Measurements from ENCODE around the gene PCDHGB4. TPM values are rescaled to one million over a fixed set of nuclear protein-coding genes. Genes with fewer than 3 reads are reported as not detected.

Gene PCDHGB4
- total and polyA plus RNA-seq, 8 donors, result 3.2 to 5.9 (median 4.0) TPM

DNA sequence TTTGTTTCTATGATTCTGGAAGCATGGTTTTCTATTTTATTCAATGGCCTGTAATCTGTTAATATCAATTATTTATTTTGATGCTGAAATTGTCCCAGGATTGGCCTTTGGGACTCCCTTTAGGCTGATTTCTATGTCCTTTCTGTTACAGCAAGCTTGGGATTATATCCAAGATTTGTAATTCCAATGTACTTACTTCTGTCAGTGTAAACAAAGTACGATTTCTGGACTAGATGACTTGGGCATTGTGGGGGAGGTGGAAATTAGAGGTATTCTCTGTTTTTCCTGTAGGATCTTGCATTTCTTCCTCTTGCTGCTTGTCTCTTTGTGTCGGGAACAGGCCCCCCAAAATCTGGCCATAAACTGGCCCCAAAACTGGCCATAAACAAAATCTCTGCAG, 46.5 kb downstream of the PCDHGB4 start:
- no peak for DNase-seq
- intact Hi-C loops (cut with DNase I), result loop anchor here in 1 of 2 donors (5.0 kb wide), 1 partner anchor 42 kb away; the partner anchor contains the start of gene PCDHGA8
- Histone ChIP-seq H3K4me1 (peaks cover 0 to 4% of the 10 kb centered on the region in 2 donors), H3K36me3 (no peaks in the 10 kb centered on the region), H3K27ac (no peak overlapping the region), H3K27me3 (peaks cover 19 to 51% of the 10 kb centered on the region in 2 donors), H3K4me3 (no peak overlapping the region), H3K9me3 (peaks cover 0 to 77% of the 10 kb centered on the region in 2 donors)
- TF ChIP-seq, protein P1, sequence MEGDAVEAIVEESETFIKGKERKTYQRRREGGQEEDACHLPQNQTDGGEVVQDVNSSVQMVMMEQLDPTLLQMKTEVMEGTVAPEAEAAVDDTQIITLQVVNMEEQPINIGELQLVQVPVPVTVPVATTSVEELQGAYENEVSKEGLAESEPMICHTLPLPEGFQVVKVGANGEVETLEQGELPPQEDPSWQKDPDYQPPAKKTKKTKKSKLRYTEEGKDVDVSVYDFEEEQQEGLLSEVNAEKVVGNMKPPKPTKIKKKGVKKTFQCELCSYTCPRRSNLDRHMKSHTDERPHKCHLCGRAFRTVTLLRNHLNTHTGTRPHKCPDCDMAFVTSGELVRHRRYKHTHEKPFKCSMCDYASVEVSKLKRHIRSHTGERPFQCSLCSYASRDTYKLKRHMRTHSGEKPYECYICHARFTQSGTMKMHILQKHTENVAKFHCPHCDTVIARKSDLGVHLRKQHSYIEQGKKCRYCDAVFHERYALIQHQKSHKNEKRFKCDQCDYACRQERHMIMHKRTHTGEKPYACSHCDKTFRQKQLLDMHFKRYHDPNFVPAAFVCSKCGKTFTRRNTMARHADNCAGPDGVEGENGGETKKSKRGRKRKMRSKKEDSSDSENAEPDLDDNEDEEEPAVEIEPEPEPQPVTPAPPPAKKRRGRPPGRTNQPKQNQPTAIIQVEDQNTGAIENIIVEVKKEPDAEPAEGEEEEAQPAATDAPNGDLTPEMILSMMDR (IDR thresholded peaks at IDR 0.05), result no peak
- no peak for ATAC-seq

DNA sequence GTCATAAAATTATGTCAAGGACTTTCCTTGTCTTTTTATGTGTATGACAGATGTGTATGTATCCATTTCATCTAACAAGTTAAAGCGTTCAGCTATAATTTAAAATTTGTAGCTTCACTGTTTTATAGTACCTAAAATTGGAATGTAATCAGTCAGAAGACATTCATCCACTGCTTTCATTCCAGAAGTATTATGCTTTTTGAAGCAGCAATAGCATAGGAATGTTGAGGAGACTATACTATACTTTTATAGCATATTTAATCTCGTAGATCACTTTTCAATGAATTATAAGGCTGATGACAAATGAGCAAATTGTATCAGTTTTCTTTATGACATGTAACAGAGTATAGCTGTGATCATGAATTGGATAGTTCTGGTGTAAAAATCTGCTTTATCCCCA, 49.7 kb downstream of the PCDHGB4 start:
- peaks cover 6 to 19% of the 10 kb centered on the region in 2 donors for H3K27me3 ChIP-seq
- DNase-seq, result no peak
- ATAC-seq, result no peak
- TF ChIP-seq, protein P1 (IDR thresholded peaks at IDR 0.05), result no peak
- no peak overlapping the region for H3K27ac ChIP-seq
- no peaks in the 10 kb centered on the region for H3K36me3 ChIP-seq
- H3K4me3 ChIP-seq, result no peak overlapping the region
- no peaks in the 10 kb centered on the region for H3K4me1 ChIP-seq
- intact Hi-C loops (cut with DNase I), result no loop called here
- peaks cover 5 to 82% of the 10 kb centered on the region in 2 donors for H3K9me3 ChIP-seq

DNA sequence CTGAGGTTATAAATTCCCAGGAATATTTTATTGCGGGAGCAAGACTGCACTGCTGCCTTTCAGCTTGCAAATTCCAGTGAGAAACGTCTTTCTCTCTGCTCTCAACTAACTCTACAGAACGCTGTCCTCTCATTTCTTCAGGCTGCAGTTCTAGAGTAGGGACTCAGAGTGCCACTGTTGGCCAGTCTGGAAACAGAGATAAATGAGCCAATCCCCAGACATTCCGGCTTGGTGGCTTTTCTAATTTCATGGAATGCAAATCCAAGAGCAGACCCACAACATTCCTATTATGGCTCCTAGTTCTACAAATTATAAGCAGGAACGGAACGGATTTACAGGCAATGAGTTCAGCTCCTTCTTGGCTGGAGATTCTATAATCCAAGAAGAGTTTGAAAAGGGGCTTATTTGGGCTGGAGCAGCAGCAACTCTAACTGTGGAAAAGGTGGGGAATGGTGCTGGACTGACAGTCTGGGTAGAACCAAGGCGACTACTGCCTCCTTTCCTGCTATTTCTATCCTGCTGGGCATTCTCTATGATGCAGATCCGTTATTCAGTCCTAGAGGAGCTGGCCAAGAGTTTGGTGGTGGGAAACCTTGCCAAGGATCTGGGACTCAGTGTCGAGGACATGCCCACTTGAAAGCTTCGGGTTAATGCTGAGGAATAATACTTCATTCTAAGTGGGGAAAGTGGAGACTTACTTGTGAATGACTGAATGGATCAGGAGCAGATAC, 52.1 kb downstream of the PCDHGB4 start:
- H3K27ac ChIP-seq, result no peak overlapping the region
- H3K27me3 ChIP-seq, result no peaks in the 10 kb centered on the region
- no peaks in the 10 kb centered on the region for H3K4me1 ChIP-seq
- no peak overlapping the region for H3K4me3 ChIP-seq
- H3K9me3 ChIP-seq, result peaks cover 5 to 64% of the 10 kb centered on the region in 2 donors
- H3K36me3 ChIP-seq, result no peaks in the 10 kb centered on the region
- DNase-seq (no peak), ATAC-seq (no peak)
- intact Hi-C loops (cut with DNase I), result no loop called here
- TF ChIP-seq, protein P1 (IDR thresholded peaks at IDR 0.05), result no peak

Other genes with a start within 250 kb of the PCDHGB4 start
Only the 30 nearest of the 37 such genes appear.
- gene PCDHB9, start 200.5 kb upstream of the PCDHGB4 start, total RNA-seq, result 1 to 10 TPM; 1.3 to 1.6 TPM
- gene PCDHB9, start 200.5 kb upstream of the PCDHGB4 start, polyA plus RNA-seq (ENCODE audit: insufficient read length in 6 of 6), result 1 to 10 TPM; 3.3 to 5.1 (median 4.4) TPM
- 1 to 10 TPM; 1.5 to 2.0 TPM for gene PCDHB10, start 195.3 kb upstream of the PCDHGB4 start, total RNA-seq
- 1 to 10 TPM; 5.8 to 6.9 (median 6.2) TPM for gene PCDHB10, start 195.3 kb upstream of the PCDHGB4 start, polyA plus RNA-seq (ENCODE audit: insufficient read length in 6 of 6)
- gene PCDHB11, start 188.1 kb upstream of the PCDHGB4 start, total RNA-seq, result 1 to 10 TPM; 2.6 to 3.4 TPM
- 1 to 10 TPM; 2.4 to 3.8 (median 3.5) TPM for gene PCDHB11, start 188.1 kb upstream of the PCDHGB4 start, polyA plus RNA-seq (ENCODE audit: insufficient read length in 6 of 6)
- gene PCDHB12, start 179.0 kb upstream of the PCDHGB4 start, total RNA-seq, result 1 to 10 TPM; 2.3 to 2.6 TPM
- 1 to 10 TPM; 4.6 to 7.6 (median 6.2) TPM for gene PCDHB12, start 179.0 kb upstream of the PCDHGB4 start, polyA plus RNA-seq (ENCODE audit: insufficient read length in 6 of 6)
- gene PCDHB13, start 173.8 kb upstream of the PCDHGB4 start, total RNA-seq, result 1 to 10 TPM; 1.8 to 2.1 TPM
- 1 to 10 TPM; 5.0 to 6.9 (median 5.9) TPM for gene PCDHB13, start 173.8 kb upstream of the PCDHGB4 start, polyA plus RNA-seq (ENCODE audit: insufficient read length in 6 of 6)
- 1 to 10 TPM; 2.6 to 3.0 TPM for gene PCDHB14, start 164.4 kb upstream of the PCDHGB4 start, total RNA-seq
- gene PCDHB14, start 164.4 kb upstream of the PCDHGB4 start, polyA plus RNA-seq (ENCODE audit: insufficient read length in 6 of 6), result 10 to 100 TPM in 3 of 6 donors, 1 to 10 TPM in 3; 8.4 to 11.1 (median 10.1) TPM
- gene PCDHB15, start 142.3 kb upstream of the PCDHGB4 start, total RNA-seq, result 1 to 10 TPM; 2.8 to 5.0 TPM
- 10 to 100 TPM in 3 of 6 donors, 1 to 10 TPM in 3; 8.7 to 14.4 (median 11.1) TPM for gene PCDHB15, start 142.3 kb upstream of the PCDHGB4 start, polyA plus RNA-seq (ENCODE audit: insufficient read length in 6 of 6)
- under 1 TPM in 1 of 2 donors, not detected in 1; 0.76 TPM for gene SLC25A2, start 83.6 kb upstream of the PCDHGB4 start, total RNA-seq
- under 1 TPM in 4 of 6 donors, not detected in 2; 0.14 to 0.34 (median 0.21) TPM for gene SLC25A2, start 83.6 kb upstream of the PCDHGB4 start, polyA plus RNA-seq (ENCODE audit: insufficient read length in 6 of 6)
- gene TAF7, start 66.9 kb upstream of the PCDHGB4 start, total RNA-seq, result 10 to 100 TPM; 53.2 to 53.5 TPM
- gene TAF7, start 66.9 kb upstream of the PCDHGB4 start, polyA plus RNA-seq (ENCODE audit: insufficient read length in 6 of 6), result 100 to 1,000 TPM; 123 to 142 (median 134) TPM
- gene PCDHGA1, start 57.2 kb upstream of the PCDHGB4 start, total RNA-seq, result under 1 TPM; 0.38 to 0.42 TPM
- gene PCDHGA1, start 57.2 kb upstream of the PCDHGB4 start, polyA plus RNA-seq (ENCODE audit: insufficient read length in 6 of 6), result 1 to 10 TPM in 1 of 6 donors, under 1 TPM in 5; 0.39 to 1.1 (median 0.81) TPM
- gene PCDHGA2, start 48.9 kb upstream of the PCDHGB4 start, total RNA-seq, result 1 to 10 TPM; 2.0 to 3.6 TPM
- 1 to 10 TPM; 4.6 to 7.1 (median 5.7) TPM for gene PCDHGA2, start 48.9 kb upstream of the PCDHGB4 start, polyA plus RNA-seq (ENCODE audit: insufficient read length in 6 of 6)
- gene PCDHGA3, start 43.9 kb upstream of the PCDHGB4 start, total RNA-seq, result 1 to 10 TPM; 1.4 to 1.8 TPM
- 1 to 10 TPM; 1.6 to 4.4 (median 3.4) TPM for gene PCDHGA3, start 43.9 kb upstream of the PCDHGB4 start, polyA plus RNA-seq (ENCODE audit: insufficient read length in 6 of 6)
- 1 to 10 TPM; 1.7 to 2.1 TPM for gene PCDHGB1, start 37.6 kb upstream of the PCDHGB4 start, total RNA-seq
- gene PCDHGB1, start 37.6 kb upstream of the PCDHGB4 start, polyA plus RNA-seq (ENCODE audit: insufficient read length in 6 of 6), result 1 to 10 TPM; 1.4 to 2.3 (median 1.7) TPM
- gene PCDHGA4, start 32.7 kb upstream of the PCDHGB4 start, total RNA-seq, result 1 to 10 TPM; 2.2 to 2.6 TPM
- 1 to 10 TPM; 2.1 to 3.4 (median 2.9) TPM for gene PCDHGA4, start 32.7 kb upstream of the PCDHGB4 start, polyA plus RNA-seq (ENCODE audit: insufficient read length in 6 of 6)
- gene PCDHGB2, start 27.7 kb upstream of the PCDHGB4 start, total RNA-seq, result 1 to 10 TPM; 2.3 to 2.6 TPM
- 1 to 10 TPM; 4.4 to 5.4 (median 4.7) TPM for gene PCDHGB2, start 27.7 kb upstream of the PCDHGB4 start, polyA plus RNA-seq (ENCODE audit: insufficient read length in 6 of 6)
- gene PCDHGA5, start 23.5 kb upstream of the PCDHGB4 start, total RNA-seq, result 1 to 10 TPM; 1.3 to 2.0 TPM
- 1 to 10 TPM; 3.2 to 5.0 (median 4.1) TPM for gene PCDHGA5, start 23.5 kb upstream of the PCDHGB4 start, polyA plus RNA-seq (ENCODE audit: insufficient read length in 6 of 6)
- gene PCDHGB3, start 17.5 kb upstream of the PCDHGB4 start, total RNA-seq, result 1 to 10 TPM; 1.5 to 2.4 TPM
- gene PCDHGB3, start 17.5 kb upstream of the PCDHGB4 start, polyA plus RNA-seq (ENCODE audit: insufficient read length in 6 of 6), result 1 to 10 TPM; 2.6 to 3.4 (median 2.7) TPM
- 1 to 10 TPM; 2.9 TPM for gene PCDHGA6, start 13.8 kb upstream of the PCDHGB4 start, total RNA-seq
- 1 to 10 TPM; 4.8 to 6.5 (median 5.8) TPM for gene PCDHGA6, start 13.8 kb upstream of the PCDHGB4 start, polyA plus RNA-seq (ENCODE audit: insufficient read length in 6 of 6)
- 1 to 10 TPM; 1.7 TPM for gene PCDHGA7, start 5.0 kb upstream of the PCDHGB4 start, total RNA-seq
- gene PCDHGA7, start 5.0 kb upstream of the PCDHGB4 start, polyA plus RNA-seq (ENCODE audit: insufficient read length in 6 of 6), result 1 to 10 TPM; 1.8 to 2.2 (median 2.0) TPM
- gene PCDHGA8, start 4.9 kb downstream of the PCDHGB4 start, total RNA-seq, result 1 to 10 TPM in 1 of 2 donors, under 1 TPM in 1; 0.76 to 1.1 TPM
- gene PCDHGA8, start 4.9 kb downstream of the PCDHGB4 start, polyA plus RNA-seq (ENCODE audit: insufficient read length in 6 of 6), result under 1 TPM; 0.38 to 0.99 (median 0.77) TPM
- 1 to 10 TPM; 8.8 to 9.1 TPM for gene PCDHGB5, start 10.2 kb downstream of the PCDHGB4 start, total RNA-seq
- gene PCDHGB5, start 10.2 kb downstream of the PCDHGB4 start, polyA plus RNA-seq (ENCODE audit: insufficient read length in 6 of 6), result 10 to 100 TPM in 1 of 6 donors, 1 to 10 TPM in 5; 7.6 to 10.1 (median 8.4) TPM
- gene PCDHGA9, start 15.1 kb downstream of the PCDHGB4 start, total RNA-seq, result 1 to 10 TPM; 4.0 to 4.6 TPM
- 1 to 10 TPM; 5.1 to 7.2 (median 6.4) TPM for gene PCDHGA9, start 15.1 kb downstream of the PCDHGB4 start, polyA plus RNA-seq (ENCODE audit: insufficient read length in 6 of 6)
- gene PCDHGB6, start 20.3 kb downstream of the PCDHGB4 start, total RNA-seq, result 1 to 10 TPM; 4.3 to 5.9 TPM
- 1 to 10 TPM; 7.6 to 9.4 (median 8.4) TPM for gene PCDHGB6, start 20.3 kb downstream of the PCDHGB4 start, polyA plus RNA-seq (ENCODE audit: insufficient read length in 6 of 6)
- 1 to 10 TPM; 3.9 to 5.2 TPM for gene PCDHGA10, start 25.3 kb downstream of the PCDHGB4 start, total RNA-seq
- gene PCDHGA10, start 25.3 kb downstream of the PCDHGB4 start, polyA plus RNA-seq (ENCODE audit: insufficient read length in 6 of 6), result 1 to 10 TPM; 3.9 to 5.5 (median 4.7) TPM
- gene PCDHGB7, start 30.0 kb downstream of the PCDHGB4 start, total RNA-seq, result 10 to 100 TPM; 10.8 to 12.9 TPM
- 10 to 100 TPM; 13.4 to 18.1 (median 16.2) TPM for gene PCDHGB7, start 30.0 kb downstream of the PCDHGB4 start, polyA plus RNA-seq (ENCODE audit: insufficient read length in 6 of 6)
- 1 to 10 TPM; 2.5 to 3.4 TPM for gene PCDHGA11, start 33.4 kb downstream of the PCDHGB4 start, total RNA-seq
- gene PCDHGA11, start 33.4 kb downstream of the PCDHGB4 start, polyA plus RNA-seq (ENCODE audit: insufficient read length in 6 of 6), result 1 to 10 TPM; 2.8 to 4.1 (median 3.4) TPM
- gene PCDHGA12, start 42.8 kb downstream of the PCDHGB4 start, total RNA-seq, result 1 to 10 TPM; 5.7 to 6.0 TPM
- gene PCDHGA12, start 42.8 kb downstream of the PCDHGB4 start, polyA plus RNA-seq (ENCODE audit: insufficient read length in 6 of 6), result 1 to 10 TPM; 2.0 to 4.5 (median 3.0) TPM
- gene PCDHGC3, start 88.3 kb downstream of the PCDHGB4 start, total RNA-seq, result 100 to 1,000 TPM in 1 of 2 donors, 10 to 100 TPM in 1; 65.4 to 101 TPM
- 100 to 1,000 TPM; 110 to 152 (median 129) TPM for gene PCDHGC3, start 88.3 kb downstream of the PCDHGB4 start, polyA plus RNA-seq (ENCODE audit: insufficient read length in 6 of 6)
- gene PCDHGC4, start 97.3 kb downstream of the PCDHGB4 start, total RNA-seq, result 1 to 10 TPM in 1 of 2 donors, under 1 TPM in 1; 0.79 to 2.5 TPM
- 1 to 10 TPM; 1.8 to 3.3 (median 2.3) TPM for gene PCDHGC4, start 97.3 kb downstream of the PCDHGB4 start, polyA plus RNA-seq (ENCODE audit: insufficient read length in 6 of 6)
- gene PCDHGC5, start 101.4 kb downstream of the PCDHGB4 start, total RNA-seq, result 1 to 10 TPM; 1.4 to 1.9 TPM
- 1 to 10 TPM; 1.1 to 1.4 (median 1.3) TPM for gene PCDHGC5, start 101.4 kb downstream of the PCDHGB4 start, polyA plus RNA-seq (ENCODE audit: insufficient read length in 6 of 6)

Measured in left lung (tissue), 10 donors.